ENCODE measurements around the gene OLA1. TPM values are rescaled to one million over a fixed set of nuclear protein-coding genes. Genes with fewer than 3 reads are reported as not detected.

The OLA1 gene
- total RNA-seq, 1 donor from 2014 or later: 132 TPM

DNA sequence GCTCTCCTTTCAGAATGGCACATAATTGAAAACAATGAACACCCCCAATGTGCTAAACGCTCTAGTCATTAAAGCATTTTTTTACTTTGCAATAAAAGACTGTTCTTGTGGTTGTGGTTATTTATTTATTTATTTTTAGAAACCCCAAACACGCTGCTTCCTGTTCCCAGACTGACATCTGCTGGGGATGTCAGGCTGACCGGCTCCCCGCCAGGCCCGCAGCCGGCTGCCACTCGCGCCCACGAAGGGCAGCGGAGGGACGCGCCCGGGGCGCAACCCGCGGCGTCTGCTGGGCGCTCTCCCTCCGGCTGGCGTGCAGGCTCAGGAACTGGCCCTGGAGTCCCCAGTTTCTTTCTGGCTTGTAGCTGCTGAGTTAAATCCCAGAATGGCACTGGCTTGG lies 200.1 kb downstream of the OLA1 start:
- FAIRE-seq (no peak), DNase-seq (ENCODE audit: low read depth) (no peak)
- TF ChIP-seq, protein P1, sequence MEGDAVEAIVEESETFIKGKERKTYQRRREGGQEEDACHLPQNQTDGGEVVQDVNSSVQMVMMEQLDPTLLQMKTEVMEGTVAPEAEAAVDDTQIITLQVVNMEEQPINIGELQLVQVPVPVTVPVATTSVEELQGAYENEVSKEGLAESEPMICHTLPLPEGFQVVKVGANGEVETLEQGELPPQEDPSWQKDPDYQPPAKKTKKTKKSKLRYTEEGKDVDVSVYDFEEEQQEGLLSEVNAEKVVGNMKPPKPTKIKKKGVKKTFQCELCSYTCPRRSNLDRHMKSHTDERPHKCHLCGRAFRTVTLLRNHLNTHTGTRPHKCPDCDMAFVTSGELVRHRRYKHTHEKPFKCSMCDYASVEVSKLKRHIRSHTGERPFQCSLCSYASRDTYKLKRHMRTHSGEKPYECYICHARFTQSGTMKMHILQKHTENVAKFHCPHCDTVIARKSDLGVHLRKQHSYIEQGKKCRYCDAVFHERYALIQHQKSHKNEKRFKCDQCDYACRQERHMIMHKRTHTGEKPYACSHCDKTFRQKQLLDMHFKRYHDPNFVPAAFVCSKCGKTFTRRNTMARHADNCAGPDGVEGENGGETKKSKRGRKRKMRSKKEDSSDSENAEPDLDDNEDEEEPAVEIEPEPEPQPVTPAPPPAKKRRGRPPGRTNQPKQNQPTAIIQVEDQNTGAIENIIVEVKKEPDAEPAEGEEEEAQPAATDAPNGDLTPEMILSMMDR (IDR thresholded peaks at IDR 0.05; ENCODE audit: insufficient read depth, low read length, severe bottlenecking): no peak
- Histone ChIP-seq H3K27me3 (ENCODE audit: control insufficient read depth, insufficient read depth, low read length) (no peaks in the 10 kb centered on the region), H3K36me3 (ENCODE audit: control insufficient read depth, insufficient read depth, low read length) (no peaks in the 10 kb centered on the region), H3K4me3 (ENCODE audit: low read depth, low read length) (no peak overlapping the region)

DNA sequence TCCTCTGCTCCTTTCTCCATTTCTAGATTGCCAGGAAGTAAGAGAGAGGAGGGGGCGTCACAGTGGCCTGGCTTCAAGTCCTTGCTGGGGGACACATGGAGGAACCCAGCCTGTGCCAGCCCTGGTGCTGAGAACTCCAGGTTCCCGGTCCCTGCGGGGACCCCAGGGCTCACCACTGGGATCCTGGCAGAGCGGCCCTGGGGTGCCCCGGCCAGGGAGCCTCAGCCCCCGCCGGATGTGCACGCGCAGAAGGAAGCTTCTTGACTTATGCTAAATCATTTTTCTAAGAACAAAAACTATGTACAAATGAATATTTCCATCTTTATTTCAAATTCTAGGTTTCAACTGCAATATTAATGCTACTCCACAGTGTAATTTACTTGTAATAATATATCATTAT lies 200.6 kb downstream of the OLA1 start:
- H3K4me3 ChIP-seq (ENCODE audit: low read depth, low read length): no peak overlapping the region
- FAIRE-seq (no peak), DNase-seq (ENCODE audit: low read depth) (no peak)
- TF ChIP-seq, protein P1 (IDR thresholded peaks at IDR 0.05; ENCODE audit: insufficient read depth, low read length, severe bottlenecking): no peak
- H3K36me3 ChIP-seq (ENCODE audit: control insufficient read depth, insufficient read depth, low read length): no peaks in the 10 kb centered on the region
- no peaks in the 10 kb centered on the region for H3K27me3 ChIP-seq (ENCODE audit: control insufficient read depth, insufficient read depth, low read length)

DNA sequence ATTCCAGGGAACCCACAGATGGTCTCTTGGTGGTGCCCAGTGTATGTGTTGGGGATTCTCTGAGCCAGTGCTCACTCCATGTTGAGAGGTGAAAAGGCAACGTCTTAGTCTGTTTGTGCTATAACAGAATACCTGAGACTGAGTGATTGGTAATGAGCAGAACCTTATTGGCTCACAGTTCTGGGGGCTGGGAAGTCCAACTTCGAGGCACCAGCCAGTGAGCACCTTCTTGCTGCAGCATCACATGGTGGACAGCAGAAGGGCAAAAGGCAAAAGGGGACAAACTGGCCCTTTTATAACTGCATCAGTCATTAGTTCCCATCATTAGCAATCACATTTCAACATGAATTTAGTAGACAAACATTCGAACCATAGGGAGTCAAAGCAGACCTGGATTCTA lies 202.2 kb downstream of the OLA1 start:
- TF ChIP-seq, protein P1 (IDR thresholded peaks at IDR 0.05; ENCODE audit: insufficient read depth, low read length, severe bottlenecking): no peak
- no peak overlapping the region for H3K4me3 ChIP-seq (ENCODE audit: low read depth, low read length)
- DNase-seq (ENCODE audit: low read depth) (no peak), FAIRE-seq (no peak)
- H3K27me3 ChIP-seq (ENCODE audit: control insufficient read depth, insufficient read depth, low read length): no peaks in the 10 kb centered on the region
- no peaks in the 10 kb centered on the region for H3K36me3 ChIP-seq (ENCODE audit: control insufficient read depth, insufficient read depth, low read length)

DNA sequence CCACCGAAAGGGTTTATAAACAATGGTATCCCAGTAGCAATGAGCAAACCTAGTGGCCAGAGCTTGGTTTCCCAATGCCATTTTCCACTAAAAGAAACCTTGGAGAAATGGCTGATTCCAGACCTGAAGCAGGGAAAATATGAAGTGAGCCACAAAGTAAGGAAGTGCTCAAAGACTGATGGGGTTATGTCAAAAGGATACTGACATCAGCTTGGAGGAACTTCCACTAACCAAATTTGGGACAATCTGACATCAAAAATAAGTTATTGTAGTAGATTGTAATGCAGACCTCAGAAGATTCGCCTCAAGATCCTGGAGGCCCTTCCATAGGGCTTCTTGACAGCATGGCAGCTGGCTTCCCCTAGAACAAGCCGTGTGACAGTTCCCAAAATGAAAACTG lies 203.8 kb downstream of the OLA1 start:
- DNase-seq (ENCODE audit: low read depth) (no peak), FAIRE-seq (no peak)
- Histone ChIP-seq H3K27me3 (ENCODE audit: control insufficient read depth, insufficient read depth, low read length) (no peaks in the 10 kb centered on the region), H3K4me3 (ENCODE audit: low read depth, low read length) (no peak overlapping the region), H3K36me3 (ENCODE audit: control insufficient read depth, insufficient read depth, low read length) (no peaks in the 10 kb centered on the region)
- TF ChIP-seq, protein P1 (IDR thresholded peaks at IDR 0.05; ENCODE audit: insufficient read depth, low read length, severe bottlenecking): no peak

DNA sequence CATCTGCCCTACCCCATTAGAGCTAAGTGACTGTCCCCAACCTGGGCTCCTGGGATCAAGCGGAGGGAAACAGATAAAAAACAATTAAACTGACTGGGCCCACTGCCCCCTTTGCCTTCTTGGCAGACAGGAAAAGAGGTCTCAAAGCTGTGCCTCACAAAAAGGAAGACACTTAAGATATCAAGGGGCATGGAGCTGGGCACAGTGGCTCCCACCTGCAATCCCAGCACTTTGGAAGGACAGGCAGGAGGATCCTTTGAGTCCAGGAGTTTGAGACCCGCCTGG lies 208.0 kb downstream of the OLA1 start:
- no peaks in the 10 kb centered on the region for H3K36me3 ChIP-seq (ENCODE audit: control insufficient read depth, insufficient read depth, low read length)
- DNase-seq (ENCODE audit: low read depth) (no peak), FAIRE-seq (no peak)
- no peaks in the 10 kb centered on the region for H3K27me3 ChIP-seq (ENCODE audit: control insufficient read depth, insufficient read depth, low read length)
- TF ChIP-seq, protein P1 (IDR thresholded peaks at IDR 0.05; ENCODE audit: insufficient read depth, low read length, severe bottlenecking): no peak
- H3K4me3 ChIP-seq (ENCODE audit: low read depth, low read length): no peak overlapping the region

DNA sequence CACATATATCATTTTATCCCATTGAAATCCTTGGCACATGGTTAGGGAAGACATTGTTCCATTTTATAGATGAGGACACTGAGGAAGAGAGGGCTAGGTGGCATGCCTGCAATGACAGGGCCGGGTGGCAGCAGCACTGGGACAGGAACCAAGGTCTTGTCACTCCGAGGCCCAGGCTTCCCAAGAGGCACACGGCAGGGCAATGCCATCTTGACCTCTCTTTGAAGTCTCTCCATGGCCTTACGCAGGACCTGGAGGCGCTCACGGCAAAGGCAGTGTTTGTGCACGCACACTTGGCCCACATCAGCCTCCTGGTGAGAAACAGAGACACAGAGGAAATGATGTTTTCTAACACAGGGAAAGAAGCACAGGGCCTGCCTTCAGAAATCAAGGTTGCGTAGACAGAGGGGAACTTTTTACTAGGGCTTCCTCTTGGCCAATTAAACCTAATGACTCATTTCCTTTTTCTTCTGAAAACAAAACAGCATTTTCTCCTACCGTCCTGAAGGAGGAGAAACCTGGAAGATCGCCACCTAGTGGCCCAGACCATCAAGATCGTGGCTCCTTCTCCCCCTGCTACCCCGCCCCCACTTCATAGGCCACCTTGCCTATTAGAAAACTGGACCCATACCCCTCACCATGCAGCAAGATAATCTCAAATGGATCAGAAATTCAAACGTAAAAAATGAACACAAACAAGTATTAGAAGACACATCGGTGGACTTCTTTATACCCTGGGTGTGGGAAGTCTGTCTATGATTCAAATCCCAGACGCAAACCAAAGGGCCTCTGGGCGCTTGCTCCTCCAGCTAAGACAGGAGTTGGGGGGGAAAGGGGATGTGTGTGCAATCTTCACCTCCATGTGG lies 208.5 kb downstream of the OLA1 start:
- Histone ChIP-seq H3K4me3 (ENCODE audit: low read depth, low read length) (no peak overlapping the region), H3K36me3 (ENCODE audit: control insufficient read depth, insufficient read depth, low read length) (no peaks in the 10 kb centered on the region), H3K27me3 (ENCODE audit: control insufficient read depth, insufficient read depth, low read length) (no peaks in the 10 kb centered on the region)
- TF ChIP-seq, protein P1 (IDR thresholded peaks at IDR 0.05; ENCODE audit: insufficient read depth, low read length, severe bottlenecking): peak; percentile 86
- DNase-seq (ENCODE audit: low read depth) (peak; percentile 94), FAIRE-seq (no peak)

Data from bronchial epithelial cell (primary cell).